22Rv1 (cell line): Measurements from ENCODE around the gene STXBP6.

Experiments
- H3K27ac ChIP-seq: fragments of 450-650 bp; 2 replicates; pipeline ENCODE4 v1.5.1; 2017
- ZFX ChIP-seq: fragments of 450-650 bp; IDR thresholded peaks from 2 replicates; pipeline ENCODE4 v1.6.1; 2017; ENCODE audit warnings: antibody characterized with exemption, borderline replicate concordance
- TF ChIP-seq, protein P1 (sequence below): fragments of 450-650 bp; IDR thresholded peaks from 2 replicates; pipeline ENCODE4 v1.5.1; 2017; ENCODE audit warnings: mild to moderate bottlenecking

The STXBP6 gene

DNA sequence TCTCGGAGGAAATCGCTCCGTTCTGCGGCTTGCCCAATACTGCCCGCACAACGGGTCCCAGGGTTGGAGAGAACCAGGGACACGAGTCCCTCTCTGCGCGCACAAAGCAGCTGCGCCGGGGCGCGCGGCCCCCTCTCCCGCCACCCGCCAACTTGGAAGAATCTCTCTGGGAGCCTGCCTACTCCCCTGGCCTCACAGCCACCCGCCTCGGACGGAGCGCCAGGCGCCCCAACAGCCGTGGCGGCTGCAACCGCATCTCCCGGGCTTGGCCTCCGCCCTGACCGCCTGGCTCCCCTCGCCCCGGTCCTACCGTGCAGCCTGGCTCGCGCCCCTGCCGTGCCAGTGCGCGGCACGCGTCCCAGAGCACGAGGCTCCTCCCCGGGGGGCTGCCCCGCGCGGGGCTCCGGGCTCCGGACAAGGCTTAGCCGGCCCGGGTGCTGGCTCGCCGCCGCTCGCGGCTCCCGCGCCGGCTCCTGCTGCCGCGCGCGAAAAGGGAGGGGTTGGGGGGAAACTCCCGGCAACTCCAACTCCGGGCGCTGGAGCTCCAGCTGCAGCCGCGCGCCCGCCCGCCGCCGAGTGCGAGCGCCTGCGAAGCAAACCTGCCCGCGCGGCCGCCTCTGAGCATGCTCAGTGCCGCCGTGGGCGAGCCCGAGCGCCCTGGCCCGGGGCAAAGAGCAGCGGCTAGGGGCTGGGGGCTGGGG, at the start of gene STXBP6:
TSS of gene STXBP6 (minus strand) at position 580 of the 701 bp plus-strand sequence. CDS start 75,329 bp downstream, outside the sequence.
- TF ChIP-seq, protein P1, sequence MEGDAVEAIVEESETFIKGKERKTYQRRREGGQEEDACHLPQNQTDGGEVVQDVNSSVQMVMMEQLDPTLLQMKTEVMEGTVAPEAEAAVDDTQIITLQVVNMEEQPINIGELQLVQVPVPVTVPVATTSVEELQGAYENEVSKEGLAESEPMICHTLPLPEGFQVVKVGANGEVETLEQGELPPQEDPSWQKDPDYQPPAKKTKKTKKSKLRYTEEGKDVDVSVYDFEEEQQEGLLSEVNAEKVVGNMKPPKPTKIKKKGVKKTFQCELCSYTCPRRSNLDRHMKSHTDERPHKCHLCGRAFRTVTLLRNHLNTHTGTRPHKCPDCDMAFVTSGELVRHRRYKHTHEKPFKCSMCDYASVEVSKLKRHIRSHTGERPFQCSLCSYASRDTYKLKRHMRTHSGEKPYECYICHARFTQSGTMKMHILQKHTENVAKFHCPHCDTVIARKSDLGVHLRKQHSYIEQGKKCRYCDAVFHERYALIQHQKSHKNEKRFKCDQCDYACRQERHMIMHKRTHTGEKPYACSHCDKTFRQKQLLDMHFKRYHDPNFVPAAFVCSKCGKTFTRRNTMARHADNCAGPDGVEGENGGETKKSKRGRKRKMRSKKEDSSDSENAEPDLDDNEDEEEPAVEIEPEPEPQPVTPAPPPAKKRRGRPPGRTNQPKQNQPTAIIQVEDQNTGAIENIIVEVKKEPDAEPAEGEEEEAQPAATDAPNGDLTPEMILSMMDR: no peak
- no peak for TF ChIP-seq ZFX
- H3K27ac ChIP-seq: no peak within 1 kb of the TSS

DNA sequence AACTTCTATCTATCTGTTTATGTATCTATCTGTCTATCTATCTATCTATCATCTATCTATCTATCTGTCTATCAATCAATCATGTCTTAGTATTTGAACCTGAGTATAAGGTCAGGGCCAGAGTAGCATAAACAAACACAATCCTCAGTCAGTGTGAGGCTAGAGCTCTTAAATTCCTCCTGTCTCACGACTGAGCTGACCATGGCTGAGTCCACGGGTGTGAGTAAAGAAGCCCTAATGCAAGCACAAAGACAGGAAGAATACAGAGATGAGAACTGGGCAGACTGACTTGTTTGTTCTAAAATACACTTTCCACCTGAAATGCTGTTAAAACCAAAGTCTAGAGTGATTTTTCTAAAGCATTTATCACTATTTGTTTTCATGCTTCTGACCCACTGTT, 47.2 kb upstream of the STXBP6 start:
- TF ChIP-seq ZFX: no peak
- TF ChIP-seq, protein P1: no peak
- no peak overlapping the region for H3K27ac ChIP-seq

DNA sequence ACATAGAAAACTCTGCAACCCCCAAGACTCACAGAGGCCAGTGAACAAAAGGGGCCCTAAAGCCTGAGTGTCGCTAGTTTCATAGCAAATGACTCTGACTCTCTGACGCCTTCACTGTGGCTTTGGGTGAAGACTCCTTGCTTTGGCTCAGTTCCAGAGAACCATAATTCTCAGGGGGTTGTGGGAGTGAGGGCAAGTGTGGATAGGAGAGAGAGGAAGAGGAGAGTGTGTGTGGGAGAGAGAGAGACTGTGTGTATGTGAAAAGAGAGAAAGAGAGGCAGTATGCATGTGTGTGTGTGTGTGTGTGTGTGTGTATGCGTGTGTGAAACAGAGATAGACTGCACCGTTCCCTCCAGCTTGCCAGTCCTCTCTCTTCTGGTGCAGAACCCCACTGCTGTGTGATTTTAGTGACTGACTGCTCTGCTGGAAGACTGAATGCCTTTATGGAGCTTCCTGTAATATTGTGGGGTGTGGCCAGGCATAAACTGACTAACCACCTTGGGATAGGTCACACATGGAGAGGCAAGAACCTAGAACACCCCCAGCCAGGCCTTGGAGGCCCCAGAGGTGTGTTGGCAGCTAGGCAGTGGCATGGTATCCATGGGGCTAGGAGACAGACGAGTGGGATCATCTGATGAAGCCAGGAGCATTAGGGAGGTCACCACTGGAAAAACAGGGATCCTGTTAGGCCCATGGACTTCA, 45.9 kb upstream of the STXBP6 start:
- H3K27ac ChIP-seq: no peak overlapping the region
- TF ChIP-seq ZFX: no peak
- TF ChIP-seq, protein P1: no peak

DNA sequence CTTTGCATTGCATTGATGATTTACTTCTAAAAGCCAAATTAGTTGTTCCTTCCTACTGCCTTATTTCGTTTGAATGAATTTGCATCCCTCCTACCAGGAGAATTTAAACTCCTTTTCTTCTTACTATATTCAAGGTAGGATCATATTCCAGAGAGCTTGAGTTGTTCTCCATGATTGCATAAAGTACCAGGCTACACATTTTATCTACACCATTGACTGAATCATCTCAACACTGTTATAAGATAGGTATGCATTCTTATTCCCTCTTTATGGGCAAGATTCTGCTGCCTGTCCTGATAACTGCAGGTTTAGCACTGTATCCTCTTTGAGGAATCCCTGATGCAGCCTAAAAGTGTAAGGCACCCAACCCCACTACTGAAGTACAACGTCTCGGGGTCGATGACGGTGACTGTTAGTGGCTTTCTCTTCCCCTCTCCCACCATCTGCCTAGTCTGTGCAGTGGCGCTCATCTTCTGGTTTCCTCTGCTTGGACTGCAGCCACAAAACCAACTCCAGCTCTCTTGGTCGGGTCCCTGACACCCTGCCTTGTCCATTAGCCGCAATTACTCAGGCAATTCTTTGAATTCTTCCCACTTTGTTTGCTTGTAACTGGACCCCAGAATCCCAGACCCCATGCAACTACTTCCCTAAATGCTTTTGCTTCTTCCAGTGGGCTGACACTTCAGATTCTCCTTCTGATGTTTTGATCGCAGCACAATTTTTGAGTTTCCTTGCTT, 44.4 kb upstream of the STXBP6 start:
- no peak overlapping the region for H3K27ac ChIP-seq
- TF ChIP-seq, protein P1: no peak
- TF ChIP-seq ZFX: no peak

DNA sequence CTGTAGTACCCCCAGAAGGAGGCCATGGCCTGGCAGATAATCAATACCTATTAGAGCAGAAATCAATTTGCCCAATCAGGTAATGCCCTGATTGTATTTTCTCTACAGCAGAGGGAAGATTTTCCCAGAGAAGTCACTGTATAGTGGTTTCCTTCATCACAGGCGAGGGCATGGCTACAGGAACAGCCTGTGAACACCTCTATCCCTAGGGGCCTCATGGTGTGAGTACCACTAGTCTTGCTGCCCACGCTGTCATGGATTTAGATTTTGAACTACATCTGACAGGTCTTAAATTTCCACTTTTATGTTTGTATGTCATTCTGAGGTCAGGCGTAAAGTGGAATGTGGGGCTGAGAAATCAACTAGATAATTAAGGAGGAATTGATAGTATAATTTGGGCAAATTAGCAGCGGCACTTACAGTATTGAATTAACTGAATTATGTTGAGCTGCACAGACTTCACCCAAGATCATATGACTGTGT, 42.4 kb upstream of the STXBP6 start:
- H3K27ac ChIP-seq: no peak overlapping the region
- no peak for TF ChIP-seq ZFX
- TF ChIP-seq, protein P1: no peak

DNA sequence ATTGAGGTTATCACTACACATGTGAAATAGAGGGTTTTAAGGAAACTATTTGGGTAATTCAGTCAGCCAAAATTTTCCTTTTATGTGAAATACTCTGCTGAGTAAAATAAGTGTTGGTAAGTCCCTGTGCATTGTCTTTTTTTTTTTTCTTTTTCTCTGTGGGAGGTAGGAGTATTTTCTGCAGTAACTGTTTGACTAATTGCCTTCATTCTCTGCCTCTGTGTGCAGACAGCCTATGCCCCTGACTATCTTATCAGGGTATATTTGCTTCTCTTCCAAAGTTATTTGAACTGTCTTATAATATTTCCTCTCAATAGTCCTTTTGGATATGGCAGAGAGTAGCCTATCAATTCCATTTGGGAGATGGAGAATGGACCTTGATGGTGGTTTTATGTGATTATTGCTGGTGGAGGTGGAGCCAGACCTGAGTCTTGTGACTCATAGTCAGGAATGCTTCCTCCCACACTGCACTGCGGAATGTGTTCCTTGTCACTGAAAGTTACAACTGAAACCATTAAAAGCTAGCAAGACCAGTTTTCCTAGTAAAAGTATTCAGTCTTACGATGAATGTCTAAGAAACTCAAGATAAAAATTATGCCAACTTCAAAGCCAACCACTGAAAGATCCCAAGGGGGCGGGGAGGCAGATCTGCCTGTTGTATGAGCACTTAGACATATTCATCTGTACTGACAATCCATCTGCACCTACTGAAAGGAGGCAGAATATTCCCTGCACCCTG, 40.9 kb upstream of the STXBP6 start:
- no peak for TF ChIP-seq ZFX
- TF ChIP-seq, protein P1: no peak
- H3K27ac ChIP-seq: no peak overlapping the region
